Measurements from ENCODE around the gene SSH3.

DNA sequence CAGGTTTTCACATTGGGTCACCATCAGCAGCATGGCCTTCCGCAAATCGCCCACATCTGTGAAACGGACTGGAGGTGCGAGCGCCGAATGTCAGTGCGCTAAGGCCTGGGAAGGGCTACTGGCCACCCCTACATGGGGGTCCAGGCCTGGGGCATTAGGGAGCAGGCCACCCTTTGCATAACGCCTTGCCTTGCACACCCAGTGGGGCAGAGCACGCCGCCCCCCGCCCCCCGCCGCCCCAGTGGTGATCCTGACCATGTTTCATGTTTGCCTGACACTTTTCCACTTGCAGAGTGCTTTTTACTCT, 34.4 kb upstream of the SSH3 start:
- TF ChIP-seq, protein P1, sequence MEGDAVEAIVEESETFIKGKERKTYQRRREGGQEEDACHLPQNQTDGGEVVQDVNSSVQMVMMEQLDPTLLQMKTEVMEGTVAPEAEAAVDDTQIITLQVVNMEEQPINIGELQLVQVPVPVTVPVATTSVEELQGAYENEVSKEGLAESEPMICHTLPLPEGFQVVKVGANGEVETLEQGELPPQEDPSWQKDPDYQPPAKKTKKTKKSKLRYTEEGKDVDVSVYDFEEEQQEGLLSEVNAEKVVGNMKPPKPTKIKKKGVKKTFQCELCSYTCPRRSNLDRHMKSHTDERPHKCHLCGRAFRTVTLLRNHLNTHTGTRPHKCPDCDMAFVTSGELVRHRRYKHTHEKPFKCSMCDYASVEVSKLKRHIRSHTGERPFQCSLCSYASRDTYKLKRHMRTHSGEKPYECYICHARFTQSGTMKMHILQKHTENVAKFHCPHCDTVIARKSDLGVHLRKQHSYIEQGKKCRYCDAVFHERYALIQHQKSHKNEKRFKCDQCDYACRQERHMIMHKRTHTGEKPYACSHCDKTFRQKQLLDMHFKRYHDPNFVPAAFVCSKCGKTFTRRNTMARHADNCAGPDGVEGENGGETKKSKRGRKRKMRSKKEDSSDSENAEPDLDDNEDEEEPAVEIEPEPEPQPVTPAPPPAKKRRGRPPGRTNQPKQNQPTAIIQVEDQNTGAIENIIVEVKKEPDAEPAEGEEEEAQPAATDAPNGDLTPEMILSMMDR (IDR thresholded peaks at IDR 0.05) = no peak
- TF ChIP-seq POLR2A (IDR thresholded peaks at IDR 0.05) (no peak), POLR2AphosphoS5 (IDR thresholded peaks at IDR 0.05) (no peak)

Measured in prostate gland (tissue), 2 donors.